K562 (cell line): ENCODE measurements around the gene VSNL1. TPM values are rescaled to one million over a fixed set of nuclear protein-coding genes. Genes with fewer than 3 reads are reported as not detected.

Experiments used
- ATAC-seq: fragments of 200-7000 bp; cut with Tn5 transposase; 3 replicates; pipeline ENCODE4 v1.9.1; 2020; ENCODE audit warnings: moderate library complexity
- BruUV-seq: library from RNA; stranded (reverse); fragments of 400-500 nt; replicated peaks from 2 replicates; lab custom pipeline; 2021; lab: Mats Ljungman, UMichigan
- CTCF ChIA-PET: fragments of 300-600 bp; formaldehyde crosslinking; extraction: SDS; loops from one replicate; lab custom pipeline; 2021; ENCODE audit warnings: low intra/inter-chr PET ratio; lab: Yijun Ruan, JAX
- POLR2A ChIA-PET: fragments of 300-600, 350-650 bp; sonication (Branson Sonifier 250); formaldehyde crosslinking; extraction: SDS; loops from one replicate; lab custom pipeline; 2021; ENCODE audit warnings: antibody characterized with exemption, inconsistent platforms; lab: Yijun Ruan, JAX
- DNase-seq, 4 experiments: peaks; one replicate each; pipeline versions ENCODE4 v3.0.0 to v3.0.0-alpha.2; 2011 to 2018; ENCODE audit warnings: low spot score in 3 of 4, mixed read lengths in 3 of 4; ENCODE audit errors: extremely low read depth in 1 of 4
- FAIRE-seq: peaks from 2 replicates; lab custom pipeline; 2011; peaks lifted over from hg19 to GRCh38; lab: Jason Lieb, UNC
- H2AFZ ChIP-seq: 2 replicates; pipeline ENCODE4 v1.6.0; 2011; ENCODE audit warnings: low read depth, low read length, control low read depth, inconsistent platforms
- H3K27ac ChIP-seq: fragments of 200-600 bp; 3 replicates; pipeline ENCODE4 v1.8.0; 2011; ENCODE audit warnings: low read depth, mild to moderate bottlenecking, control low read depth, inconsistent platforms, low read length, moderate library complexity, mixed read lengths; ENCODE audit errors: extremely low read depth
- H3K27me3 ChIP-seq, 2 experiments: fragments of 300-600 bp in 1 of 2; 2 replicates in 1 of 2; 3 replicates in 1 of 2; pipeline versions ENCODE4 v1.6.0 to v1.8.0; 2011; ENCODE audit warnings: inconsistent platforms in 2 of 2, low read length in 2 of 2, mild to moderate bottlenecking in 1 of 2, mixed read lengths in 1 of 2, moderate library complexity in 1 of 2; ENCODE audit not compliant: control insufficient read depth in 2 of 2, insufficient read depth in 2 of 2
- H3K36me3 ChIP-seq: fragments of 300-600 bp; 3 replicates; pipeline ENCODE4 v1.8.0; 2011; ENCODE audit warnings: mild to moderate bottlenecking, low read length, inconsistent platforms; ENCODE audit not compliant: control insufficient read depth, insufficient read depth
- H3K4me1 ChIP-seq, 2 experiments: fragments of 200-600 bp in 1 of 2; replicated peaks in 1 of 2; 2 replicates in 1 of 2; 3 replicates in 1 of 2; pipeline versions ENCODE4 v1.5.1 to v1.8.0; 2011; ENCODE audit warnings: inconsistent platforms in 2 of 2, low read length in 2 of 2, mild to moderate bottlenecking in 1 of 2, mixed read lengths in 1 of 2, moderate library complexity in 1 of 2; ENCODE audit not compliant: control insufficient read depth in 2 of 2, insufficient read depth in 2 of 2
- H3K4me2 ChIP-seq: 2 replicates; pipeline ENCODE4 v1.6.1; 2011; ENCODE audit warnings: low read length, control low read depth, inconsistent platforms, mixed read lengths; ENCODE audit not compliant: insufficient read depth
- H3K4me3 ChIP-seq: fragments of 200-600 bp; sonication (generic), shearing (Covaris generic); 2 replicates; pipeline ENCODE4 v1.5.1; 2016; ENCODE audit warnings: control low read depth, inconsistent platforms
- H3K79me2 ChIP-seq: fragments of 200-600 bp; 3 replicates; pipeline ENCODE4 v1.8.0; 2011; ENCODE audit warnings: low read length, inconsistent platforms; ENCODE audit not compliant: control insufficient read depth, insufficient read depth
- H3K9ac ChIP-seq, 2 experiments: 2 replicates each; pipeline versions ENCODE4 v1.6.0 to v1.6.1; 2011; ENCODE audit warnings: low read depth in 2 of 2, low read length in 2 of 2, control low read depth in 1 of 2, inconsistent platforms in 1 of 2, mild to moderate bottlenecking in 1 of 2, mixed read lengths in 1 of 2; ENCODE audit not compliant: insufficient read depth in 1 of 2
- H3K9me1 ChIP-seq: one replicate; pipeline ENCODE4 v1.6.0; 2011; ENCODE audit warnings: inconsistent platforms, mild to moderate bottlenecking, low read length, moderate library complexity; ENCODE audit not compliant: control insufficient read depth, insufficient read depth
- H3K9me3 ChIP-seq: replicated peaks from 2 replicates; pipeline ENCODE4 v1.5.1; 2011; ENCODE audit warnings: low read depth, low read length, inconsistent platforms; ENCODE audit not compliant: control insufficient read depth, insufficient read depth
- H4K20me1 ChIP-seq: replicated peaks from 2 replicates; pipeline ENCODE4 v1.6.1; 2011; ENCODE audit warnings: low read length, inconsistent platforms, mixed read lengths; ENCODE audit not compliant: control insufficient read depth, insufficient read depth
- CHD4 ChIP-seq: fragments of 200-600 bp; sonication (generic); IDR thresholded peaks from 3 replicates; pipeline ENCODE4 v1.6.1; 2012; ENCODE audit warnings: low read depth, mild to moderate bottlenecking, mixed read lengths, low read length, inconsistent platforms; ENCODE audit not compliant: insufficient read depth, insufficient replicate concordance, poor library complexity, severe bottlenecking
- GTF2F1 ChIP-seq: IDR thresholded peaks from 2 replicates; pipeline ENCODE4 v1.6.1; 2011; ENCODE audit warnings: low read depth, low read length, improper control_type of control experiment
- HNRNPLL ChIP-seq: fragments of 200-400 bp; formaldehyde crosslinking; IDR thresholded peaks from 2 replicates; pipeline ENCODE4 v1.6.1; 2017; ENCODE audit warnings: low read length, low read depth, mild to moderate bottlenecking; ENCODE audit not compliant: poor library complexity, severe bottlenecking
- KLF13 ChIP-seq: fragments of 450-650 bp; IDR thresholded peaks from 2 replicates; pipeline ENCODE4 v1.6.1; 2016; ENCODE audit warnings: missing genetic modification characterization, low read depth, mild to moderate bottlenecking, missing compliant biosample characterization, moderate library complexity, borderline replicate concordance
- MAZ ChIP-seq, 2 experiments: fragments of 450-650 bp in 1 of 2; sonication (generic) in 1 of 2; formaldehyde crosslinking; IDR thresholded peaks in 1 of 2; conservative IDR thresholded peaks in 1 of 2; 2 replicates each; pipeline versions ENCODE4 v1.4.0 to v1.5.0; 2020; ENCODE audit warnings: mild to moderate bottlenecking in 1 of 2, missing genetic modification reagents in 1 of 2
- MXI1 ChIP-seq: IDR thresholded peaks from 2 replicates; pipeline ENCODE4 v1.6.1; 2011; ENCODE audit warnings: low read depth, mild to moderate bottlenecking, improper control_type of control experiment, low read length
- TAF15 ChIP-seq: fragments of 200-400 bp; formaldehyde crosslinking; IDR thresholded peaks from 2 replicates; pipeline ENCODE4 v1.6.1; 2017; ENCODE audit warnings: mild to moderate bottlenecking, low read depth, low read length, moderate library complexity
- U2AF2 ChIP-seq: fragments of 200-400 bp; formaldehyde crosslinking; optimal IDR thresholded peaks from 2 replicates; pipeline ENCODE3; 2017; ENCODE audit warnings: low read depth, mild to moderate bottlenecking, low read length
- ZNF134 ChIP-seq: fragments of 250-450 bp; sonication (Bioruptor Pico); conservative IDR thresholded peaks from 2 replicates; pipeline ENCODE4 v1.4.0; 2020
- ZNF197 ChIP-seq: fragments of 200-800 bp; sonication (Bioruptor generic); IDR thresholded peaks from 2 replicates; pipeline ENCODE4 v1.6.1; 2016; ENCODE audit warnings: low read depth, missing genetic modification characterization, missing compliant biosample characterization
- ZNF75A ChIP-seq: fragments of 450-650 bp; formaldehyde crosslinking; IDR thresholded peaks from 2 replicates; pipeline ENCODE4 v1.4.0; 2020; ENCODE audit warnings: mild to moderate bottlenecking
- ZNF766 ChIP-seq: fragments of 200-800 bp; sonication (Bioruptor generic); conservative IDR thresholded peaks from 2 replicates; pipeline ENCODE4 v1.6.1; 2016; ENCODE audit warnings: missing genetic modification characterization, missing compliant biosample characterization
- WGBS: fragments of 100-300 bp; shearing (Covaris generic); methylation state at CpG from one replicate; pipeline ENCODE4 v1.1.6; 2016; ENCODE audit warnings: low coverage, mixed read lengths; ENCODE audit not compliant: insufficient coverage; ENCODE audit errors: missing lambda C conversion rate; 5-methylcytosine and 5-hydroxymethylcytosine counted together
- in situ Hi-C: fragments of 300-500 bp; cut with MboI; formaldehyde crosslinking; loops from 4 replicates; pipeline ENCODE4 v1.15.0; 2018; ENCODE audit warnings: inconsistent platforms, mixed read lengths
- intact Hi-C: fragments of 100-400 bp; cut with micrococcal nuclease; formaldehyde crosslinking; loops from 2 replicates; pipeline ENCODE4 v1.14.2; 2022
- polyA plus RNA-seq, 8 experiments: library from polyadenylated mRNA; depleted of rRNA in 4 of 8; stranded (reverse) in 5 of 8; unstranded in 3 of 8; fragments of >200 nt; fragmentation: Nextera tagmentation in 2 of 8; fragmentation: Illumina TruSeq in 1 of 8; extraction: Ambion mirVana in 2 of 8; extraction: Trizol in 1 of 8; gene quantifications; 2 replicates each; pipeline versions ENCODE4 v1.2.1 to v1.2.3, GENCODE V29; 2011 to 2014; ENCODE audit warnings: inconsistent platforms in 1 of 8, missing spikeins in 1 of 8
- total RNA-seq, 7 experiments: library from RNA; depleted of rRNA in 6 of 7; stranded (reverse); fragments of >200 nt in 6 of 7; fragmentation: Illumina TruSeq in 2 of 7; extraction: Trizol in 2 of 7; gene quantifications; 2 replicates each; pipeline versions ENCODE4 v1.2.1 to v1.2.3, GENCODE V29; 2011 to 2021; ENCODE audit warnings: low replicate concordance in 1 of 7
- TF ChIP-seq, protein P1 (sequence below): fragments of 250-450 bp; sonication (Bioruptor Pico); IDR thresholded peaks from 2 replicates; pipeline ENCODE4 v1.9.0; 2021; ENCODE audit warnings: mild to moderate bottlenecking, inconsistent platforms
- TF ChIP-seq, protein P2 (sequence below), 2 experiments: IDR thresholded peaks; 2 replicates each; pipeline ENCODE4 v1.6.1; 2012; ENCODE audit warnings: improper control_type of control experiment in 2 of 2, low read depth in 2 of 2, low read length in 2 of 2, borderline replicate concordance in 1 of 2
- TF ChIP-seq, protein P3 (sequence below): sonication (generic); formaldehyde crosslinking; IDR thresholded peaks from 2 replicates; pipeline ENCODE4 v1.8.0; 2022; ENCODE audit warnings: missing genetic modification reagents, mild to moderate bottlenecking, borderline replicate concordance

VSNL1 gene
- total and polyA plus RNA-seq, 9 of the 15 experiments (the other 6 are each of a cell fraction or from before 2014, with no cell fraction given): 0.20 TPM; not detected in 8

- no peaks in the 10 kb centered on the region for H3K27me3 ChIP-seq
- BruUV-seq: no TSS peak
- H3K79me2 ChIP-seq: no peaks in the 10 kb centered on the region
- ChIA-PET POLR2A (interaction anchor here (0.6 kb wide), 1 partner anchor 9 kb away, joined by 3 read pairs; no protein-coding TSS in a partner anchor), CTCF (no interaction called here)
- ATAC-seq (no peak), FAIRE-seq (no peak), DNase-seq (no peak)
- H3K9me3 ChIP-seq: no peaks in the 10 kb centered on the region
- H3K27ac ChIP-seq: no peak overlapping the region
- H3K4me1 ChIP-seq: peaks cover 4 to 9% of the 10 kb centered on the region in 2 experiments; a peak in 4 of 5 replicates
- H3K9ac ChIP-seq: no peak overlapping the region
- H3K36me3 ChIP-seq: no peaks in the 10 kb centered on the region
- H4K20me1 ChIP-seq: no peaks in the 10 kb centered on the region
- intact Hi-C loops (no loop called here), in situ Hi-C loops (no loop called here)
- no peak overlapping the region for H3K4me2 ChIP-seq
- H2AFZ ChIP-seq: no peak overlapping the region
- 83% methylated on average over 11 of the region's 11 CpGs for WGBS
- H3K9me1 ChIP-seq: no peaks in the 10 kb centered on the region
- H3K4me3 ChIP-seq: no peak overlapping the region
- TF ChIP-seq, protein P1, sequence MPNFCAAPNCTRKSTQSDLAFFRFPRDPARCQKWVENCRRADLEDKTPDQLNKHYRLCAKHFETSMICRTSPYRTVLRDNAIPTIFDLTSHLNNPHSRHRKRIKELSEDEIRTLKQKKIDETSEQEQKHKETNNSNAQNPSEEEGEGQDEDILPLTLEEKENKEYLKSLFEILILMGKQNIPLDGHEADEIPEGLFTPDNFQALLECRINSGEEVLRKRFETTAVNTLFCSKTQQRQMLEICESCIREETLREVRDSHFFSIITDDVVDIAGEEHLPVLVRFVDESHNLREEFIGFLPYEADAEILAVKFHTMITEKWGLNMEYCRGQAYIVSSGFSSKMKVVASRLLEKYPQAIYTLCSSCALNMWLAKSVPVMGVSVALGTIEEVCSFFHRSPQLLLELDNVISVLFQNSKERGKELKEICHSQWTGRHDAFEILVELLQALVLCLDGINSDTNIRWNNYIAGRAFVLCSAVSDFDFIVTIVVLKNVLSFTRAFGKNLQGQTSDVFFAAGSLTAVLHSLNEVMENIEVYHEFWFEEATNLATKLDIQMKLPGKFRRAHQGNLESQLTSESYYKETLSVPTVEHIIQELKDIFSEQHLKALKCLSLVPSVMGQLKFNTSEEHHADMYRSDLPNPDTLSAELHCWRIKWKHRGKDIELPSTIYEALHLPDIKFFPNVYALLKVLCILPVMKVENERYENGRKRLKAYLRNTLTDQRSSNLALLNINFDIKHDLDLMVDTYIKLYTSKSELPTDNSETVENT: no peak
- TF ChIP-seq ZNF134: no peak
- TF ChIP-seq U2AF2: no peak
- no peak for TF ChIP-seq ZNF75A (CRISPR knock-in tag)
- no peak for TF ChIP-seq ZNF766 (CRISPR knock-in tag)
- no peak for TF ChIP-seq MAZ (CRISPR knock-in tag; conservative IDR thresholded peaks at IDR 0.05 in 1 of 2, IDR thresholded peaks at IDR 0.05 in 1 of 2)
- no peak for TF ChIP-seq TAF15
- no peak for TF ChIP-seq HNRNPLL
- no peak for TF ChIP-seq ZNF197 (CRISPR knock-in tag)
- TF ChIP-seq MXI1: no peak
- no peak for TF ChIP-seq GTF2F1
- TF ChIP-seq, protein P2, sequence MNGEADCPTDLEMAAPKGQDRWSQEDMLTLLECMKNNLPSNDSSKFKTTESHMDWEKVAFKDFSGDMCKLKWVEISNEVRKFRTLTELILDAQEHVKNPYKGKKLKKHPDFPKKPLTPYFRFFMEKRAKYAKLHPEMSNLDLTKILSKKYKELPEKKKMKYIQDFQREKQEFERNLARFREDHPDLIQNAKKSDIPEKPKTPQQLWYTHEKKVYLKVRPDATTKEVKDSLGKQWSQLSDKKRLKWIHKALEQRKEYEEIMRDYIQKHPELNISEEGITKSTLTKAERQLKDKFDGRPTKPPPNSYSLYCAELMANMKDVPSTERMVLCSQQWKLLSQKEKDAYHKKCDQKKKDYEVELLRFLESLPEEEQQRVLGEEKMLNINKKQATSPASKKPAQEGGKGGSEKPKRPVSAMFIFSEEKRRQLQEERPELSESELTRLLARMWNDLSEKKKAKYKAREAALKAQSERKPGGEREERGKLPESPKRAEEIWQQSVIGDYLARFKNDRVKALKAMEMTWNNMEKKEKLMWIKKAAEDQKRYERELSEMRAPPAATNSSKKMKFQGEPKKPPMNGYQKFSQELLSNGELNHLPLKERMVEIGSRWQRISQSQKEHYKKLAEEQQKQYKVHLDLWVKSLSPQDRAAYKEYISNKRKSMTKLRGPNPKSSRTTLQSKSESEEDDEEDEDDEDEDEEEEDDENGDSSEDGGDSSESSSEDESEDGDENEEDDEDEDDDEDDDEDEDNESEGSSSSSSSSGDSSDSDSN (IDR thresholded peaks at IDR 0.05; ENCODE audit: borderline replicate concordance in 1 of 2, low read depth in 2 of 2, low read length in 2 of 2): no peak
- TF ChIP-seq, protein P3, sequence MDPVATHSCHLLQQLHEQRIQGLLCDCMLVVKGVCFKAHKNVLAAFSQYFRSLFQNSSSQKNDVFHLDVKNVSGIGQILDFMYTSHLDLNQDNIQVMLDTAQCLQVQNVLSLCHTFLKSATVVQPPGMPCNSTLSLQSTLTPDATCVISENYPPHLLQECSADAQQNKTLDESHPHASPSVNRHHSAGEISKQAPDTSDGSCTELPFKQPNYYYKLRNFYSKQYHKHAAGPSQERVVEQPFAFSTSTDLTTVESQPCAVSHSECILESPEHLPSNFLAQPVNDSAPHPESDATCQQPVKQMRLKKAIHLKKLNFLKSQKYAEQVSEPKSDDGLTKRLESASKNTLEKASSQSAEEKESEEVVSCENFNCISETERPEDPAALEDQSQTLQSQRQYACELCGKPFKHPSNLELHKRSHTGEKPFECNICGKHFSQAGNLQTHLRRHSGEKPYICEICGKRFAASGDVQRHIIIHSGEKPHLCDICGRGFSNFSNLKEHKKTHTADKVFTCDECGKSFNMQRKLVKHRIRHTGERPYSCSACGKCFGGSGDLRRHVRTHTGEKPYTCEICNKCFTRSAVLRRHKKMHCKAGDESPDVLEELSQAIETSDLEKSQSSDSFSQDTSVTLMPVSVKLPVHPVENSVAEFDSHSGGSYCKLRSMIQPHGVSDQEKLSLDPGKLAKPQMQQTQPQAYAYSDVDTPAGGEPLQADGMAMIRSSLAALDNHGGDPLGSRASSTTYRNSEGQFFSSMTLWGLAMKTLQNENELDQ (CRISPR knock-in tag): no peak
- no peak for TF ChIP-seq CHD4
- no peak for TF ChIP-seq KLF13
Observed at GRCh38 chr2:17649026-17649425, 108.5 kb downstream of the VSNL1 start.
